ENCODE measurements around the gene TXNRD2. TPM values are rescaled to one million over a fixed set of nuclear protein-coding genes. Genes with fewer than 3 reads are reported as not detected.

TXNRD2 gene
- total RNA-seq, 1 donor from 2014 or later, result 23.0 TPM

GRCh38 chr22:19873138-19873959 is 68.3 kb downstream of the TXNRD2 start:
- TF ChIP-seq CTCF (IDR thresholded peaks at IDR 0.05; ENCODE audit: unreplicated experiment), result no peak
- Mint-ChIP-seq H3K4me3 (ENCODE audit: unreplicated experiment) (no peak overlapping the region), H3K27ac (ENCODE audit: unreplicated experiment) (no peak overlapping the region), H3K36me3 (ENCODE audit: low read depth, unreplicated experiment) (no peaks in the 10 kb centered on the region), H3K27me3 (ENCODE audit: unreplicated experiment) (peaks cover 2% of the 10 kb centered on the region), H3K9me3 (ENCODE audit: unreplicated experiment) (no peaks in the 10 kb centered on the region), H3K4me1 (ENCODE audit: unreplicated experiment) (no peaks in the 10 kb centered on the region)
- DNase-seq (ENCODE audit: low spot score), result no peak

- H3K4me1 Mint-ChIP-seq (ENCODE audit: unreplicated experiment), result peaks cover 5% of the 10 kb centered on the region
- DNase-seq (ENCODE audit: low spot score), result no peak
- no peak for TF ChIP-seq CTCF (IDR thresholded peaks at IDR 0.05; ENCODE audit: unreplicated experiment)
- no peaks in the 10 kb centered on the region for H3K36me3 Mint-ChIP-seq (ENCODE audit: low read depth, unreplicated experiment)
- H3K27me3 Mint-ChIP-seq (ENCODE audit: unreplicated experiment), result peaks cover under 1% of the 10 kb centered on the region
- H3K9me3 Mint-ChIP-seq (ENCODE audit: unreplicated experiment), result no peaks in the 10 kb centered on the region
- no peak overlapping the region for H3K4me3 Mint-ChIP-seq (ENCODE audit: unreplicated experiment)
- no peak overlapping the region for H3K27ac Mint-ChIP-seq (ENCODE audit: unreplicated experiment)
These were observed 68.9 kb downstream of the TXNRD2 start for GRCh38 chr22:19872779-19873137.

GRCh38 chr22:19871845-19872778 is 69.5 kb downstream of the TXNRD2 start:
- H3K36me3 Mint-ChIP-seq (ENCODE audit: low read depth, unreplicated experiment), result no peaks in the 10 kb centered on the region
- peak; percentile 2 for DNase-seq (ENCODE audit: low spot score)
- H3K27me3 Mint-ChIP-seq (ENCODE audit: unreplicated experiment), result no peaks in the 10 kb centered on the region
- H3K4me3 Mint-ChIP-seq (ENCODE audit: unreplicated experiment), result no peak overlapping the region
- H3K9me3 Mint-ChIP-seq (ENCODE audit: unreplicated experiment), result no peaks in the 10 kb centered on the region
- H3K27ac Mint-ChIP-seq (ENCODE audit: unreplicated experiment), result no peak overlapping the region
- peaks cover 8% of the 10 kb centered on the region for H3K4me1 Mint-ChIP-seq (ENCODE audit: unreplicated experiment)
- TF ChIP-seq CTCF (IDR thresholded peaks at IDR 0.05; ENCODE audit: unreplicated experiment), result no peak

GRCh38 chr22:19871023-19871844 is 70.4 kb downstream of the TXNRD2 start:
- Mint-ChIP-seq H3K9me3 (ENCODE audit: unreplicated experiment) (no peaks in the 10 kb centered on the region), H3K4me1 (ENCODE audit: unreplicated experiment) (peaks cover 8% of the 10 kb centered on the region), H3K36me3 (ENCODE audit: low read depth, unreplicated experiment) (no peaks in the 10 kb centered on the region), H3K27me3 (ENCODE audit: unreplicated experiment) (no peaks in the 10 kb centered on the region), H3K4me3 (ENCODE audit: unreplicated experiment) (no peak overlapping the region), H3K27ac (ENCODE audit: unreplicated experiment) (no peak overlapping the region)
- DNase-seq (ENCODE audit: low spot score), result no peak
- no peak for TF ChIP-seq CTCF (IDR thresholded peaks at IDR 0.05; ENCODE audit: unreplicated experiment)

Data from endothelial cell (in vitro differentiated cells).